Skeletal muscle tissue (tissue), 4 donors: ENCODE data around the gene ABLIM1. TPM values are rescaled to one million over a fixed set of nuclear protein-coding genes. Genes with fewer than 3 reads are reported as not detected.
A peak's percentile ranks its signal among the peaks of the same experiment; 100 is the strongest.

ENCODE experiments used
- H3K27ac ChIP-seq: one replicate; pipeline ENCODE4 v1.7.0; 2013; ENCODE audit warnings: mild to moderate bottlenecking, low read depth, low read length, inconsistent platforms
- H3K27me3 ChIP-seq, 3 donors: one replicate each; pipeline ENCODE4 v1.7.0; 2013; ENCODE audit warnings: low read length in 3 of 3; ENCODE audit not compliant: control insufficient read depth in 3 of 3, insufficient read depth in 3 of 3
- H3K36me3 ChIP-seq, 3 donors: one replicate each; pipeline ENCODE4 v1.7.0; 2013; ENCODE audit warnings: low read length in 3 of 3; ENCODE audit not compliant: control insufficient read depth in 3 of 3, insufficient read depth in 3 of 3
- H3K4me1 ChIP-seq, 3 donors: one replicate each; pipeline ENCODE4 v1.7.0; 2013; ENCODE audit warnings: low read length in 3 of 3, mild to moderate bottlenecking in 3 of 3; ENCODE audit not compliant: control insufficient read depth in 3 of 3, insufficient read depth in 3 of 3
- H3K4me3 ChIP-seq, 3 donors: one replicate each; pipeline ENCODE4 v1.7.0; 2013; ENCODE audit warnings: low read length in 3 of 3
- H3K9ac ChIP-seq, 3 donors: one replicate each; pipeline ENCODE4 v1.7.0; 2013; ENCODE audit warnings: low read length in 3 of 3, mild to moderate bottlenecking in 3 of 3, moderate library complexity in 2 of 3, low read depth in 1 of 3
- H3K9me3 ChIP-seq, 3 donors: one replicate each; pipeline ENCODE4 v1.7.0; 2013; ENCODE audit warnings: low read length in 3 of 3; ENCODE audit not compliant: control insufficient read depth in 3 of 3
- total RNA-seq: library from RNA; depleted of rRNA; stranded (reverse); fragments of >200 nt; gene quantifications from one replicate; pipeline ENCODE4 v1.2.3, GENCODE V29; 2014
- donor health status: Osteomylitis.

The ABLIM1 gene
- total RNA-seq, 1 donor from 2014 or later: 34.4 TPM

DNA sequence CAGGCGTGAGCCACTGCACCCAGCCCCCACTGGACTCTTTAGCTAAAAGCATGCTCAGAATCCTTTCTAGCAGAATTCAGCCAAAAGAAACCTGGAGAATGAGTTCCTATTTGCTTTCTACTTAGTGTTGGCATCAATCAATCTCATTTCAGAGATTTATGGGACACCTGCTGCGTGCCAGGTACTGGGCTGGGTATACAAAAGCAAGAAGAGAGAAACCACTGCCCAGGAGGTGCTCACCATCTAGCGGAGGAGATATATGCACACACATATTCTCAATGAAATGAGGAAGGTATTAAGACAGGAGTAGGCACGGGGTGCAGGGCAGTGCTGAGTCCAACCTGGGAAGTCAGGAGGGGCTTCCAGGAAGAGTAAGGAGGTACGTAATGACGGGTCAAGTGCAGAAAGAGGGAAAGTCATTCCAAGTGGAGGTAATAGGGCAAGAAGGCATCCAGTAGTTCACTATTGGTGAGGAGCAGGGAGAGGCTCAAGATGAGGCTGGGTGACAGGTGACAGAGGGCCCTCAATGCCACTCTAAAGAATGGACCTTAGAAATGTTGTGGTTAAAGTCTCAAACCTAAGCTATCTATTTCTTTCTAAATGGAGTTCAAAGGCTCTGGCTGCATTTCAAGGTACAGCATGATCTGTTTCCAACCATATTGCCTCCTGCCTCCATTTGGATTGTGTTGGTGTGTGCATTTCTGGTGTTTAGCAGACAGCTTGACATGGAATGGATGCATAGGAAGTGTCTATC lies 22.1 kb downstream of the ABLIM1 start:
- H3K9ac ChIP-seq: no peak overlapping the region
- H3K4me3 ChIP-seq: no peak overlapping the region
- H3K27ac ChIP-seq: no peak overlapping the region
- H3K36me3 ChIP-seq: no peaks in the 10 kb centered on the region
- H3K4me1 ChIP-seq: peaks cover 33 to 39% (median 33%) of the 10 kb centered on the region in 3 donors
- peaks cover 0 to 7% (median 6%) of the 10 kb centered on the region in 3 donors for H3K27me3 ChIP-seq
- H3K9me3 ChIP-seq: no peaks in the 10 kb centered on the region

- Histone ChIP-seq H3K4me1 (peaks cover 33 to 40% (median 35%) of the 10 kb centered on the region in 3 donors), H3K9me3 (no peaks in the 10 kb centered on the region), H3K9ac (no peak overlapping the region), H3K4me3 (no peak overlapping the region), H3K27ac (peak overlapping the region; percentile 73), H3K36me3 (no peaks in the 10 kb centered on the region), H3K27me3 (peaks cover 0 to 9% (median 6%) of the 10 kb centered on the region in 3 donors)
Observed at GRCh38 chr10:114635101-114635500, 23.0 kb downstream of the ABLIM1 start.

DNA sequence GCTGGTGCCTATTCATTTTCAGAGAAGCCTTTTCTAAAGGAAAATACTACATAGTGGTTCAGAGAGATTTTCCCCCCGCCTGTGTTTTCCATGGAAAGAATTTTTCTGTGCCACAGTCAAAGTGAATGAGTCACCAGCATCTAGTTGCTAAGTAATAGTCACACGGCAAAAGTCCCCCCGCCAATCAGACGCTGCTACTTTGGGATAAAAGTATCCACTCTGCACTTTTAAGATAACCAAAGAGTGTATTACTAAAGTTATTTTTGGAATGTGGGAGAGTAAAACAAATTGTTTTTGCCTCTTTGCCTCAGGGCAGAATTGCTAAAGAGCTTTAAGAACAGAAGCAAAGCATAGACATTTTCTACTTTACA lies 23.5 kb downstream of the ABLIM1 start:
- peak overlapping the region; percentile 73 for H3K27ac ChIP-seq
- peaks cover 0 to 9% (median 6%) of the 10 kb centered on the region in 3 donors for H3K27me3 ChIP-seq
- H3K4me3 ChIP-seq: no peak overlapping the region
- no peak overlapping the region for H3K9ac ChIP-seq
- peaks cover 33 to 40% (median 35%) of the 10 kb centered on the region in 3 donors for H3K4me1 ChIP-seq
- no peaks in the 10 kb centered on the region for H3K36me3 ChIP-seq
- H3K9me3 ChIP-seq: no peaks in the 10 kb centered on the region

DNA sequence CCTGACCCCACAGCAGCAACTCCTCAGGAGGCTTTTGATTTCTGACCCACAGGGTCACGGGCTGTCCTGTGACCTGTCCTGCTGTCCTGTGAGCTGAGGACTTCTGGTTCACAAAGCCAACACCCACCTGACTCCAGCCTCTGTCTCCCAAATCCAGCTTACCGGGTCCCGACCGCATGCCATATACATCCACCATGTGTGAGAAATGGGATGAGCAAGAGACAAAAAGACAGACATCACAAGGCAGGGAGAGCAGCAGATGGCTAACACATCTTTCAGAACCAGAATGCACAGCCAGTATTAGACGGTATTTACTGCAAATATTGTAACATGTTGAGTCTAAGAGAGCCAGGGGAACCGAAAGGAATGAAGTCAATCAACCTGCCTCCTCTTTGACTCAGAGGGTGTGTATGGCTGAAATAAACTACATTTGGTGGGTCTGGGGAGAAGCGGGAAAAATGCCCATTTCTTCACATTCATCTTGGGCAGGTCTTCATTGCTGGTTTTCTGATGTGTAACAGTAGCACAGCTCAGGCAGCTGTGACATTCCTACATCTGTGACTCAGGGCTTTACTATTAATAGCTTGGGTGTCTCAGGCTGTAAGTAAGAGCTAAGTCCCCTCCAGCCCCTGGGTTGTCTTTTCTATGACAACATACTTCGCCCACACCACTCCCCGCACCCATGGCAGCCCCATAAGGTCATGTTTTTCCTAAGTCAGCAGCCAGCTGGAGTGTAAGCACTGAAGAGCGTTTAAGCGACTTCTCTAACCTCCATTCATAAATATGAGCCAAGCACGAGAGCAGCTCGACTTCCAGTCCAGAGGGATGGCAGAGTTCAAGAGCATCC lies 25.0 kb downstream of the ABLIM1 start:
- Histone ChIP-seq H3K9ac (peak overlapping the region; percentile 67 to 80 (median 69)), H3K27ac (peak overlapping the region; percentile 73), H3K27me3 (peaks cover 0 to 9% (median 6%) of the 10 kb centered on the region in 3 donors), H3K36me3 (no peaks in the 10 kb centered on the region), H3K9me3 (no peaks in the 10 kb centered on the region), H3K4me3 (peak overlapping the region; percentile 71 to 84 (median 75)), H3K4me1 (peaks cover 33 to 42% (median 35%) of the 10 kb centered on the region in 3 donors)

- Histone ChIP-seq H3K9me3 (no peaks in the 10 kb centered on the region), H3K9ac (peak overlapping the region; percentile 67 to 80 (median 69)), H3K4me1 (peaks cover 36 to 46% (median 36%) of the 10 kb centered on the region in 3 donors), H3K27me3 (peaks cover 0 to 9% (median 6%) of the 10 kb centered on the region in 3 donors), H3K27ac (peak overlapping the region; percentile 73), H3K4me3 (peak overlapping the region; percentile 71 to 84 (median 75)), H3K36me3 (no peaks in the 10 kb centered on the region)
Observed at GRCh38 chr10:114631666-114632417, 26.2 kb downstream of the ABLIM1 start.

- Histone ChIP-seq H3K27ac (peak overlapping the region; percentile 73), H3K4me1 (peaks cover 39 to 52% (median 41%) of the 10 kb centered on the region in 3 donors), H3K9ac (peak overlapping the region; percentile 59 to 80 (median 69)), H3K36me3 (no peaks in the 10 kb centered on the region), H3K27me3 (peaks cover 0 to 9% (median 6%) of the 10 kb centered on the region in 3 donors), H3K4me3 (peak overlapping the region; percentile 71 to 84 (median 75)), H3K9me3 (no peaks in the 10 kb centered on the region)
Observed at GRCh38 chr10:114631090-114631665, 26.9 kb downstream of the ABLIM1 start.

DNA sequence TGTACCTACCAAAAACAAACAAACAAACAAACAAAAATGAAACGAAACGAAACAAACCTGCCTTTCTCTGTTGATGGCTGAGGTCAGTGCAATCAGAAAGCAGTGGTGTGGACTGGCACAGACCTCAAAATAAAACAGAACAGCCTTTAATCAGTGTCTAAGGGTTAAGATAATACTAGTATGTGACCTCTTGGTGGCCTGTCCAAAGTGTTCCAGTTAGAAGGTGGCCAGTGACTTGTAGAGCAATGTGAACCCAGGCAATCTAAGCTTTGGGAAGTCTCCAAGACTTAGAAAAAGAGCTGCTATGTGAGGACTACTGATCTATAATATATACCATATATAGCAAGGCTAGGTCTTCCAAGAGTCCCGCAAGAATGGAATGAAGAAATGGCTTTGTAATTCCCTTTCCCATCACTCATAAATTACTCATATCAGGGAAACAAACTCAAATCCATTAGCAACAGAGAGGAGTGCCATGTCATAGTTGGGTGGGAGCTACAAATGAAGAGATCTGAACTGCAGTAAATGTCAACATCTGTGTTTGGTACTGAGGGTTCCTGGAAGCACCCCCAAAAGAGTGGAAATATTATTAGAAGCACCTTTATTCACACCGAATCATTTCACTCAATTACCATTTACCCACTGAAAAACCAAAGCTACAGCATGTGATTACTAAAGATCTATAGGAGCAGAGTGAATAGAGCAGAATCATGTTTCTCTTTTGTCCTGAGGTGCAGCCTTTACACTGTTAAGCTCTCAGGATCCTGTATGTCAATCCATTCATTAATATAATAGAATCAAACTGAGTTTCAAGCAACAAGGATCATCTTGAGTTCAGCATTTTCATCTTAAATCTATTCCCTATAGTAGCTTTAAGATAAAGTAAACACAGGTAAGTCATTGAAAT lies 28.0 kb downstream of the ABLIM1 start:
- Histone ChIP-seq H3K9me3 (no peaks in the 10 kb centered on the region), H3K36me3 (no peaks in the 10 kb centered on the region), H3K9ac (no peak overlapping the region), H3K4me3 (peak overlapping the region in 2 of 3 donors; percentile 30 to 71), H3K4me1 (peaks cover 38 to 50% (median 38%) of the 10 kb centered on the region in 3 donors), H3K27me3 (peaks cover 0 to 9% (median 6%) of the 10 kb centered on the region in 3 donors), H3K27ac (peak overlapping the region; percentile 2)

DNA sequence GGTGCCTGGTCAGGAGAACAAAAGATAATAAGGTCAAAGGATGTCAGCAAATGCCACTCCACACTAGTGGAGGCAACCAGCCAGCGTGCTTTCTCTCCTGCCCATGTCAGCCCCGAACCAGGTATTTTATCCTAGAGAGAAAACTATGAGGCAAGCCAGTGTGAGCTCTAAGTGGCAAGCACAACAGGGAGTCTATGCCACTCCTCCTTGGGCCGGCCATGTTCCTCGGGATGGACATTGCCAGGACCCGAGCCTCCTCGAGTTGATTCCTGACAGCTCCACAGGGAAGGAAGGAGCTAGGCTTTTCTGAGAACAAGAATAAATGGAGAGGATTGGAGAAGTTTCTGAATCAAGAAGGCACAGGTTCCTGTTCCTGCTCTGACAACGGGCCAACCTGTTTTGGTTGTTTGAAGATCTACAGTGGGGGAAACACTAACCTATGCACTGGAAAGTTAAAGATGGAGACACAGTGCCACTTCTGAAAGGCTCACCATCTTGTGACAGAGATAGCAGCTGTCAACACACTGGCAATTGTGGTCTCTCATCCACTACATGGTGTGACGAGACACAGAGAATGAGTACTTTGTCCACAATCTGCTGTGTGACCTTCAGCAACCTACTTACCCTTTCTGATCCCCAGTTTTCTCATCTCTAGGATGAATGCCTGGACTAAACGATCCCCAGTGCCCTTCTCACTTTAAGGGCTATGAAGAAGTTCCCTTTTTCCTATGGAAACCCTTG lies 28.8 kb downstream of the ABLIM1 start:
- peaks cover 0 to 9% (median 6%) of the 10 kb centered on the region in 3 donors for H3K27me3 ChIP-seq
- H3K36me3 ChIP-seq: no peaks in the 10 kb centered on the region
- H3K4me1 ChIP-seq: peaks cover 30 to 50% (median 30%) of the 10 kb centered on the region in 3 donors
- no peak overlapping the region for H3K9ac ChIP-seq
- peak overlapping the region; percentile 8 for H3K27ac ChIP-seq
- H3K4me3 ChIP-seq: no peak overlapping the region
- no peaks in the 10 kb centered on the region for H3K9me3 ChIP-seq
